Stomach (tissue), 9 donors: Measurements from ENCODE around the gene NGB. TPM values are rescaled to one million over a fixed set of nuclear protein-coding genes. Genes with fewer than 3 reads are reported as not detected.

Experiments
- DNase-seq, 2 donors: peaks; one replicate each; pipeline versions ENCODE4 v3.0.0 to v3.0.0-alpha.2; 2013 to 2019
- H3K27ac ChIP-seq, 5 donors: fragments of 200-600 bp in 4 of 5; sonication (generic) in 4 of 5; one replicate each; pipeline ENCODE4 v1.5.1; 2013 to 2019; ENCODE audit warnings: mild to moderate bottlenecking in 1 of 5, moderate library complexity in 1 of 5
- H3K27me3 ChIP-seq, 3 donors: fragments of 200-600 bp; sonication (generic); one replicate each; pipeline ENCODE4 v1.5.1; 2017 to 2019; ENCODE audit warnings: mixed run types in 1 of 3
- H3K36me3 ChIP-seq, 4 donors: fragments of 200-600 bp; sonication (generic); 1 replicate in 3 of 4; 2 replicates in 1 of 4; pipeline ENCODE4 v1.5.1; 2016 to 2019
- H3K4me1 ChIP-seq, 4 donors: fragments of 200-600 bp; sonication (generic); one replicate each; pipeline ENCODE4 v1.5.1; 2016 to 2019
- H3K4me3 ChIP-seq, 4 donors: fragments of 200-600 bp; sonication (generic) in 3 of 4; one replicate each; pipeline ENCODE4 v1.5.1; 2016 to 2019; ENCODE audit warnings: mild to moderate bottlenecking in 1 of 4
- H3K9me3 ChIP-seq, 4 donors: fragments of 200-600 bp; sonication (generic); one replicate each; pipeline ENCODE4 v1.5.1; 2016 to 2019
- EP300 ChIP-seq: sonication (generic); formaldehyde crosslinking; IDR thresholded peaks from one replicate; pipeline ENCODE4 v1.6.1; 2017; ENCODE audit warnings: antibody characterized with exemption
- POLR2A ChIP-seq, 4 donors: fragments of 450-650 bp; IDR thresholded peaks; one replicate each; pipeline ENCODE4 v1.6.1; 2016; ENCODE audit warnings: antibody characterized with exemption in 4 of 4, control low read depth in 2 of 4, mild to moderate bottlenecking in 1 of 4, moderate library complexity in 1 of 4
- POLR2AphosphoS5 ChIP-seq, 3 donors: sonication (generic); formaldehyde crosslinking; IDR thresholded peaks; one replicate each; pipeline ENCODE4 v1.6.1; 2016; ENCODE audit warnings: antibody characterized with exemption in 3 of 3
- WGBS, 5 donors: extraction: QIAGEN DNeasy Blood & Tissue Kit in 3 of 5; methylation state at CpG; one replicate each; pipeline versions ENCODE4 v1.1.5 to v1.1.7; 2013 to 2018; 5-methylcytosine and 5-hydroxymethylcytosine counted together
- intact Hi-C: fragments of 100-400 bp; cut with DNase I; formaldehyde crosslinking; loops from one replicate; pipeline ENCODE4 v1.15.1; 2023; ENCODE audit warnings: low total_unique reads
- polyA plus RNA-seq, 3 donors: library from polyadenylated mRNA; stranded (reverse); fragments of 200-250 nt; gene quantifications; one replicate each; pipeline ENCODE4 v1.2.3, GENCODE V29; 2013
- total RNA-seq, 5 donors: library from RNA; depleted of rRNA; stranded (reverse); fragments of >200 nt; gene quantifications; one replicate each; pipeline versions ENCODE4 v1.1.0 to v1.2.3, GENCODE V29; 2014 to 2016
- TF ChIP-seq, protein P1 (sequence below), 7 experiments: fragments of 450-650 bp in 4 of 7; fragments of 200-600 bp in 3 of 7; sonication (generic) in 3 of 7; IDR thresholded peaks; one replicate each; pipeline ENCODE4 v1.5.1; 2016 to 2019; ENCODE audit warnings: antibody characterized with exemption in 7 of 7, control low read depth in 2 of 7, mild to moderate bottlenecking in 1 of 7
- donor health status: healthy with polysubstance abuse.
- donor health status: Bipolar disorder and iron deficiency.
- donor health status: healthy.

NGB gene
- total and polyA plus RNA-seq, 8 donors, result 0.18 to 47.2 (median 1.8) TPM; not detected in 3

GRCh38 chr14:77318006-77318553 lies 47.1 kb upstream of the NGB start:
- H3K36me3 ChIP-seq, result no peaks in the 10 kb centered on the region
- no peaks in the 10 kb centered on the region for H3K9me3 ChIP-seq
- H3K27me3 ChIP-seq, result no peaks in the 10 kb centered on the region
- intact Hi-C loops, result loop anchor here (10.0 kb wide), 2 partner anchors 163 to 443 kb away; no protein-coding TSS in a partner anchor
- no peak overlapping the region for H3K27ac ChIP-seq
- TF ChIP-seq EP300 (no peak), POLR2AphosphoS5 (IDR thresholded peaks at IDR 0.05) (no peak)
- TF ChIP-seq, protein P1, sequence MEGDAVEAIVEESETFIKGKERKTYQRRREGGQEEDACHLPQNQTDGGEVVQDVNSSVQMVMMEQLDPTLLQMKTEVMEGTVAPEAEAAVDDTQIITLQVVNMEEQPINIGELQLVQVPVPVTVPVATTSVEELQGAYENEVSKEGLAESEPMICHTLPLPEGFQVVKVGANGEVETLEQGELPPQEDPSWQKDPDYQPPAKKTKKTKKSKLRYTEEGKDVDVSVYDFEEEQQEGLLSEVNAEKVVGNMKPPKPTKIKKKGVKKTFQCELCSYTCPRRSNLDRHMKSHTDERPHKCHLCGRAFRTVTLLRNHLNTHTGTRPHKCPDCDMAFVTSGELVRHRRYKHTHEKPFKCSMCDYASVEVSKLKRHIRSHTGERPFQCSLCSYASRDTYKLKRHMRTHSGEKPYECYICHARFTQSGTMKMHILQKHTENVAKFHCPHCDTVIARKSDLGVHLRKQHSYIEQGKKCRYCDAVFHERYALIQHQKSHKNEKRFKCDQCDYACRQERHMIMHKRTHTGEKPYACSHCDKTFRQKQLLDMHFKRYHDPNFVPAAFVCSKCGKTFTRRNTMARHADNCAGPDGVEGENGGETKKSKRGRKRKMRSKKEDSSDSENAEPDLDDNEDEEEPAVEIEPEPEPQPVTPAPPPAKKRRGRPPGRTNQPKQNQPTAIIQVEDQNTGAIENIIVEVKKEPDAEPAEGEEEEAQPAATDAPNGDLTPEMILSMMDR (IDR thresholded peaks at IDR 0.05), result no peak
- peak in 1 of 2 donors; percentile 51 for DNase-seq
- H3K4me1 ChIP-seq, result peaks cover 30 to 70% (median 53%) of the 10 kb centered on the region in 4 donors
- WGBS, 5 donors, result 46 to 62% (median 49%) methylated on average over 5 of the region's 5 CpGs
- no peak overlapping the region for H3K4me3 ChIP-seq

DNA sequence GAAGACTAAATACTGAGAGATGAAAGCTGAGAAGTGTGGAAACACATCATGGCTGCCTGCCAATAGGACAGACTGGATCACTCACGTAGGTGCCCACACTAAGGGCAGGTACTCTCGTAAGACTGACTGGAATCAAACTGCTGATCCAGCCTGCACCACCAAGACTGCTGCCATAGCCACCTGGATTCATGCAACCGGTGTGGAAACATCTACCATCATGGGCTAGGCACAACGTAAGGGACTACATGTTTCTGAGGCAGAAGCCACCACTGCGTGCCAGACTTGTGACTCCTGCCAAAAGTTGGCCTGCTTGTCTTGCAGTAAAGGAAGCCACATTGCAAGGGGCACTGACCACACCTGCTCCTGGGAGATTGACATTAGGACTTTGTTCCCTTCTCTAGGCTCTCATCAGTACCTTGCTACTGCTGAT lies 45.9 kb upstream of the NGB start:
- Histone ChIP-seq H3K9me3 (no peaks in the 10 kb centered on the region), H3K36me3 (no peaks in the 10 kb centered on the region), H3K27me3 (no peaks in the 10 kb centered on the region), H3K4me1 (peaks cover 23 to 67% (median 45%) of the 10 kb centered on the region in 4 donors), H3K27ac (no peak overlapping the region), H3K4me3 (no peak overlapping the region)
- TF ChIP-seq POLR2AphosphoS5 (IDR thresholded peaks at IDR 0.05), result no peak
- TF ChIP-seq, protein P1 (IDR thresholded peaks at IDR 0.05), result no peak
- no peak for TF ChIP-seq POLR2A (IDR thresholded peaks at IDR 0.05)
- TF ChIP-seq EP300, result no peak
- no peak for DNase-seq
- intact Hi-C loops, result loop anchor here (10.0 kb wide), 2 partner anchors 162 to 442 kb away; no protein-coding TSS in a partner anchor
- WGBS, 5 donors, result 50 to 71% (median 57%) methylated on average over 5 of the region's 5 CpGs

GRCh38 chr14:77316195-77316505 lies 45.1 kb upstream of the NGB start:
- TF ChIP-seq POLR2A (IDR thresholded peaks at IDR 0.05) (no peak), POLR2AphosphoS5 (IDR thresholded peaks at IDR 0.05) (no peak), EP300 (no peak)
- TF ChIP-seq, protein P1 (IDR thresholded peaks at IDR 0.05), result no peak
- WGBS, 5 donors, result 30 to 54% (median 42%) methylated on average over 1 of the region's 1 CpG
- H3K27ac ChIP-seq, result no peak overlapping the region
- no peaks in the 10 kb centered on the region for H3K9me3 ChIP-seq
- DNase-seq, result no peak
- H3K27me3 ChIP-seq, result no peaks in the 10 kb centered on the region
- intact Hi-C loops, result loop anchor here (10.0 kb wide), 2 partner anchors 161 to 441 kb away; no protein-coding TSS in a partner anchor
- H3K36me3 ChIP-seq, result no peaks in the 10 kb centered on the region
- peaks cover 22 to 66% (median 44%) of the 10 kb centered on the region in 4 donors for H3K4me1 ChIP-seq
- H3K4me3 ChIP-seq, result no peak overlapping the region

DNA sequence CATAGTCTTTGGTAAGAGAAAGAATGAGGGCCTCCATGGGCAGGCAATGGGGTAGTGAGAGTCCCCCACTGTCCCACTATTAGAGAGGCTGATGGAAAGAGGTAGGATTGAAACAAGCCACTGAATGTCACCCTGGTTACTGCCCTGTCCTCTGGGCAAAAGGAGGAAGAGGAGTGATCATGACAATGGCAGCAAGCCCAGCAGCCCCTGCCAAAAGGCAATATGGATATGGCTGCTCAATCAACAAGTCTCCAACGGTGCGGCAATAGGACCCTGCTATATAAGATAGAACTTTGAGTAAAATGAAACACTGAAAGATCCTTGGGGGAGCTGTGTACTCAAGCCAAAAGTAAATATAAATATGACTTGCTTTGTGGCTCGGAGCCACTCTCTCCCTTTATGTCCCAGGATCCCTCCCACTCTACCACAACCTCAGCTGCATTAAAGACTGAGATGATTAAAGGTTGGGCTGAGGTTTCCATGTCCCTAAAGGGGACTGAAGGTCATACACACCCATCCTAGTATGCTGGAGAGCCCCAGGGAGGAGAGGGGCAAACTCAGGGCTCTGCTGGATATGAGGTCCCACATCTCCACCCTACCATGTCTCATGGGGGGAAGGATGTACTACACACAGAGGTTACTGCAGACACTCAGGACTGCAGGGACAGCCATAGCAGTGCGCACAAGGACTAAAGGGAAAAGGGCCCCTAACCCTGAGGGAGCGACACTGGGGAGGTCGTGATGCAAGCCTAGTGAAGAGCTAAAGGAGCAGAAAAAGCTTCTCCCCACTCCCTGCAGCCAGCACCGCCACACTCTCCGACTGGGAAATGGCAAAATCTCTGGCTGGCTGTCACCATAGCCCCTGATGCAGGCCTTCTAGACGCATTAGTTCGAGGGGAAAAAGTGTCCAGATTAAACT lies 43.8 kb upstream of the NGB start:
- no peak for TF ChIP-seq EP300
- no peak for TF ChIP-seq POLR2A (IDR thresholded peaks at IDR 0.05)
- TF ChIP-seq POLR2AphosphoS5 (IDR thresholded peaks at IDR 0.05), result no peak
- TF ChIP-seq, protein P1 (IDR thresholded peaks at IDR 0.05), result no peak
- H3K4me3 ChIP-seq, result no peak overlapping the region
- H3K4me1 ChIP-seq, result peaks cover 19 to 63% (median 38%) of the 10 kb centered on the region in 4 donors
- intact Hi-C loops, result loop anchor here (10.0 kb wide), 2 partner anchors 160 to 440 kb away; no protein-coding TSS in a partner anchor
- DNase-seq, result no peak
- H3K27me3 ChIP-seq, result no peaks in the 10 kb centered on the region
- peak overlapping the region; percentile 33 to 56 (median 45) for H3K27ac ChIP-seq
- no peaks in the 10 kb centered on the region for H3K9me3 ChIP-seq
- 58 to 72% (median 66%) methylated on average over 10 of the region's 10 CpGs for WGBS, 5 donors
- H3K36me3 ChIP-seq, result no peaks in the 10 kb centered on the region
